HG02981 (cell line): ENCODE measurements around the gene AHNAK2.

Source experiments
- ATAC-seq: cut with Tn5 transposase; IDR thresholded peaks from one replicate; pipeline ENCODE4 v1.9.1; 2021; ENCODE audit warnings: mild to moderate bottlenecking, moderate library complexity; ENCODE audit not compliant: unreplicated experiment

Gene AHNAK2

DNA sequence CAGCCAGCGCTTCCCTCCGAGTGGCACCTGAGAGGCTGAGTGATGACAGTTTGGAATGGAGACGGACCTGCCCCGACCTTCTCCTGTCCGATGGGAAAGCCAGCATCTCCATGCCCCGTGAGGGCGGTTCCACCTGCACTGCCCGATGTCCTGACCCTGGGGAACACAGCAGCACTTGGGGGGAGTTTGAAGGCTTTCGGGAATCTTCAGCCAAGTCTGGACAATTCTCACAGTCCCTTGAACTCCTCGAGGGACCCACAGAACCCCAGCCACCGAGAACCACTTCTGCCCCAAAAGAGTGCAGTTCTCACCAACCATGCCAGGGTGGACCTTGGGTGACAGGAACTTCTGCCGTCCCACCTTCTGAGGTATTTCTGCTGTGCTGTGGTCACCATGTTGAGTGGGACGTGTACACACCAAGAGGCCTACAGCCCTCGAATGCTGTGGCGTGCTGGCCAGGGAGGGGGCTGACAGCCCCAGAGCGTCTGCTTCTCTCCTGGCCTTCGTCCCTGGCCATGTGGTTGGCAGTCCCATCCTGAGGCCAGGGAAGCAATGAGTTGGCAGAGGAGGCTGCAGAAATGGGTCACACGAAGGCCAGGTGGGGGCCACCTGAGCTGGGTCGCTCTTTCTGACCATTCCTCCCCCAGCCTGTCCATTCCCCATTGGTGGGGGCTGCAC is 8.5 kb upstream of the AHNAK2 start:
- ATAC-seq = no peak

- peak; percentile 94 for ATAC-seq
Observed at GRCh38 chr14:104985675-104986486, 7.7 kb upstream of the AHNAK2 start, which contains the start of gene CLBA1. TSS of gene CLBA1 (plus strand) at chr14:104985788. CDS start at chr14:104986432, 644 bp downstream.

- ATAC-seq = no peak
Observed at GRCh38 chr14:104984056-104984894, 6.1 kb upstream of the AHNAK2 start.

DNA sequence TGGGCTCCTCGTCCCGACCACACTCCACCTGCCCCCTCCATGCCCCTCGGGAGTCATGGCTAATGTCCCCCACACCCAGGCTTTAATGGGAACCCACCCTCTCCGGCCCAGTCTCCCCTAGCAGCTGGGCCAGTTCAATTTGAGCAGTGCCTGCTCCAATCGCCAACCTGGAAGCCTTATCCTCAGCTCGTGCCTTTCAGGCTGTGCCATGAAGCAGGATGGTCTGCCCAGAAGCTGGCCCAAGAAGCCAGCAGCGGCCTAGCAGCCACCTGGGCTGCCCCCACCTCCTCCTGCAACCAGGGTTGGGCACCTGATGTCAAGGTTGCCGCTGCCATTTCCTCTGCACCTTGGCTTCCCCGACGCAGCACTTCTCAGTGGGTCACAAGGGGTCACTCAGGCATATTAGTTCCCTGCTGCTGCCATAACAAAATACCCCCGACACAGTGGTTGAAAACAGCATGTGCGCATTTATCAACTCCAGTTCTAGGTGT is 5.1 kb upstream of the AHNAK2 start:
- no peak for ATAC-seq

DNA sequence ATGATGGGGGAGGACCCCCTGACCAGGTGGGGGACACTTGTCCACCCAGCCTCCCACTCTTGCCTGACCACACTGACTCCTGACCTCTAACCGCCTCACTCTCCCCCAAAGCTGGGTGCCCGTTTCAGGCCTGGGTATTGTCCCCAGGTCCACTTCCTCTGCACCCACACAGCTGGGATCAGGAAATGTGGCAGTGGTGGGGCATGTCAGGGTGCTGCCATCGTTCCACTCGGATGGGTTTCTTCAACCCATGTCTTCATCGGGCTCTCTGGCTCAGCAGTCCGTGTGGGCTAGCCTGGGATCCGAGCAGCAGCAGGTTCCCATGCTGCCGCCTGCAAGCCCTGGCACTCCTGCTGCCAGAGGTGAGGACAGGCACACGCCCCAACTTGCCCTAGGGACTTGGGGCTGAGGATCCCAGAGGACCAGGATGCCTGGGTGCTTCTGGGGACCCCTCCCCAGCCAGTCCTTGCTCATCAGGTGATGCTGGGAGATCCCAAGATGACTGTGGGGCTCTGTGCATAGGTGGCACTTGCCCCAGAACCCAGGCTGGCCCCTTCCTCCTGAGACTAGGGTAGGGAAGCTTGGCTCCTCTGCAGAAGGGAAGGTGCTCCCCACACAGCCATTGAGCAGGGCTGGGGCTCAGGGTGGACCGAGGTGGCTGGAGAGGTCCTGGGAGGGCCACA is 4.5 kb upstream of the AHNAK2 start:
- ATAC-seq = no peak

DNA sequence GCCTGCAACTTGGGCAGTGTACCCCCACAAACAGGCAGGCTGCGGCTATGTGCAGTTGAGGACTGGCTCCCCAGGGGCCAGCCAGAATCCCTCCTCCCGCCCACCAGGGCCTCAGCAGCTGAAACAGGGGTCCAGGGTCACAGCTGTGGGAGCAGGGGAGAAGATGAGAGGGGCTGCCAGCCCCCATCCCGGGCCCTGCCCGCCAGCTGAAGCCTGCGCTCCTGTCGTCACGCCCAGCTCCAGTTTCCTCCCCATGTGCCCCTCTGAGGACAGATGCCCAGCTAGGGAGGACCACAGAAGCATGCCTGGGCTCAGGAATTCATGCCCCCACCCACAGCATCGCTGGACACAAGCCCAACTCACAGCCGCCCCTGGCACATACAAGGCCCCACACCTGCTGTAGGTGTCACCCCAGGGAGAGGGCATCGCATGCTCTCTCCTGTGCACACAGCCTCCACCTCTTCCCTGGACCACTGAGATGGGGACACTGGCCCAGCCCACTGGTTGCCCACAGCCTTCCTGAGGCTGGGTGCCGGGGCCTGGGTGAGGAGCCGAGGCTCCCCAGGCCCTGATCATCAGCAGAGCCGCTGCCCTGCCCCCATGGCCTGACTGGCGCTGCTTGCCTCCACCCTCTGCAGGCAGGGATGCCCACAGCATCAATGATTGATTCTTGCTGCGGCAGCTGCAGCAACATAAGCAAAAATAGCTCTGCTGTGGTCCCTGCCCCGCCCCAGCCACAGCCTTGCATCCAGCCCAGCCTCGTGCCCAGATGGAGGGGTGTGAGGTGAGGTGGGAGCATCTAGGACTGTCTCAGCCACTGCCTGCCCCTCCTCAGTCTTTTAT is 3.7 kb upstream of the AHNAK2 start:
- ATAC-seq = no peak

GRCh38 chr14:104980611-104981531 is 2.7 kb upstream of the AHNAK2 start:
- no peak for ATAC-seq

DNA sequence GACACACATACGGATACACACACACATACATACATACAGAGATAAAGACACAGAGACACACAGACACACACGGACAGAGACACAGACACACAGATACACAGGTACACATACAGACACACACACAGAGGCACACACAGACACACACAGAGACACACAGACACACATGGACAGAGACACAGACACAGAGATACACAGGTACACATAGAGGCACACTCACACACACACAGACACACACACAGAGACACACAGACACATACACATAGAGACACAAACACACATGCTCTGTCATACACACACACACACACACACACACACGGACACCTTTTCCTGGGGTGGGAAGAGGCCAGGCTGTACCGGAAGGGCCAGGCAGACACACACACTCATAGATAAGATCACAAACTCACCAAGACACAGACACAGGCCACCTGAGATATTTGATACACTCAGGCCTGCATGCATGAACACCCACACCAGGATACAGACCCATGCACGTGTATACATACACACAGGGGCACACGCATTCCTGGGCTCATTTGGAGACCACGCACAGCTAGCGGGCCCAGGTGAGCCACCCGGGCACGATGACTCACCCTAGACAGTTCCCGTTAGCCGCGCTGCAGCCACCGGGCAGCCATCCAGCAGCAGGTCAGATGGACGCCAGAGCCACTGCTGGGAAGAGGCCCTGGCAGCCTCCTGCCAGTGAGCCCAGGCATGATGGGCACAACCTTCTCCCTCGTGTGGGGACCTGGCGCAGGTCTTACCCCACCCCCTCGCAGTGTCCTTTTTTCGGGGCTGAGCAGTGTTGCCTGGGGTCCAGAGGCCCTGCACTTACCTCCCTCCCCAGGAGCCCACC is 1.8 kb upstream of the AHNAK2 start:
- no peak for ATAC-seq

DNA sequence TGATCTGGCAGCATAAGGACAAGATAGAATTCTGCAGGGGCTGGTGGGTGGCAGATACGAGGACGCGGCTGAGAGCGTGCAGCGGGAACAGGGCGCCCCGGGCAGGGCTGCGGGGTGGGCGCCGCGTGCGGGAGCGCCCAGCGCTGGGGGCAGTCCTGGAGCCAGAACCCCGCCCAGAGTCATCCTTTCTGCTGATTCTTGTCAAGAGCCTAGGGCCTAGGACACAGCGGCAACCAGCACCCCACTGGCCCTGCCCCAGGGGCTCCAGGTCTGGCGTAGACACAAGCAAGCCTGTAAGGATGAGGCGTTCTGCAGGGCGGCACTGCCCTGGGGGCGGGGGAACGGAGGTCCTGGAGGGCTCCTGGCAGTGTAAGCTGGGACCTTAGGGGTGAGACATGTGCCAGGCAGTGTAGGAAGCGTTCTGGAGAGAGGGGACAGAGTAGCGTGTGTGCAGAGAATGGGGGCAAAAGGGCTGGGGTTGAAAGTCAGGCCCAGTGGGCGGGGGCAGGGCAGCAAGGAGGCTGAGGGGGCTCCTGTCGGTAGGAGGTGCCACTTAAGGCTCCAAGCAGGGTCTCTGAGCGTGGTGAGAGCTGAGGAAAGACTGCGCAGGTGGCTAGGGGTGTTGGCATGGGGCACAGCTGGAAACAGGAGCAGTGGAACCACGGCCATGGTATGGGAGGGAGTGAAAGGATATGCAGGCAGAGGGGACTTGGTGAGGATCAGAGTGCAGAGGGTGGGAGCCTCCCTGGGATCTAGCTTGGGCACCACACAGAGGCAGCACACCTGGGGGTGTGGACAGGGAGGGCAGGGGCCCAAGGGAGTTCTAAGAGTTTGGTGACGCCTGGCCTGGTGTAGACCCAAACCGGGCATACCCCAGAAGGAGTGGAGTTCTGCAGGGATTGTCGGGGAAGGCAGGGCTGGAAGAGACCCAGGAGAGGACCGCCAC is 845 bp upstream of the AHNAK2 start:
- no peak for ATAC-seq

- no peak for ATAC-seq
Observed at GRCh38 chr14:104977008-104977680, 1.0 kb downstream of the AHNAK2 start.

GRCh38 chr14:104976198-104977007 is 1.8 kb downstream of the AHNAK2 start:
- no peak for ATAC-seq

DNA sequence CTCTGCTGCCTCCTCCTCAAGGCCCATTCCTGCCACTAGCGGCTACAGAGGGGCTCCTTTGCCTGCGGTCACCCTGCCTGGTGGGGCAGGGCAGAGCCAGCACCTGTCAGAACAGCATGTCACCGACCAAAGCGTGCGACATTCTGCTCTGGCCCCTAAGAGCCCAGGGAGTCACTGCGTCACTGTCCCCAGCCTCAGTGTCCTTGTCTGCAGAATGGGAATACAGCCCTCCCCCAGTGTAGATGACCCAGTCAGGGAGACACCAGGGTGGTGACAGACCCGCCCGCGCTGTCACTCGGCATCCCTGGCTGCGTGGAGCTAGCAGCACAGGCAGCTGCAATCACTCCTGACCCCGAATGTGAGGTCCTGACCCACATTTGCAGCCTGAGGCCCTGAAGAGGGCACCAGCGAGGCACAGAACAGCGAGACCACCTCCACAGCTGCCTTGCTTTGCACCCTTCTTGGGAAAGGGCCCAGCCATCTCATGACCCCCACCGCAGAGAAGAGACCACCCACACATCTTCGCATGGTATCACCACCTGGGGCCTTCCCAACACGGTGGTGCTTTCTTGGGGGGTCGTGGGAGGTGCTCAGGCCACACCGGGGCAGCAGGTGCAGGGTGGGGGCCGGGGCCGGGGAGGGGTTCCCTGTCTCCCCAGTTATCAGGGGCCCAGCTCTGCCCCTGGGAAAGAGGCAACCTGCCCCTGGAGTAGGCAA is 2.5 kb downstream of the AHNAK2 start:
- ATAC-seq = no peak

GRCh38 chr14:104974665-104975390 is 3.3 kb downstream of the AHNAK2 start:
- no peak for ATAC-seq

DNA sequence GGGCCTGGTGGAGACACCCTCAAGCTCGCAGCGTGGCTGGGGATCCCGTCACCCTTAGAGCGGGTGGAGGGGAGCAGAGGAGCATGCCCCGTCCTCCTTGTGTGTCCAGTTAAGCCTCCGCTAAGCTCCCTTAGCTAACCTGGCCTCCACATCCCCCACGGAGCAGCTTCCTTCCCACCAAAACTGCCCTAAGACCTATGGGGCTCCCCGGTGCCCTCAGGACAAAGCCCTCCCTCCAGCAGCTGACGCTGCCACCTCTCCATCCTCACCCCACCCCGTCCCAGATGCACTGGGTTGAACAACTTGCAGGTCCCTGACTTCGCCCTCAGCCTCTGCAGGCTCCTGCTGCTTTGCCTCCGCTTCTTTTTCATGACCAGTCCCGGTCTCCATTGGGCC is 4.0 kb downstream of the AHNAK2 start:
- ATAC-seq = no peak
